ENCODE results near the gene FAM32A.

FAM32A gene

DNA sequence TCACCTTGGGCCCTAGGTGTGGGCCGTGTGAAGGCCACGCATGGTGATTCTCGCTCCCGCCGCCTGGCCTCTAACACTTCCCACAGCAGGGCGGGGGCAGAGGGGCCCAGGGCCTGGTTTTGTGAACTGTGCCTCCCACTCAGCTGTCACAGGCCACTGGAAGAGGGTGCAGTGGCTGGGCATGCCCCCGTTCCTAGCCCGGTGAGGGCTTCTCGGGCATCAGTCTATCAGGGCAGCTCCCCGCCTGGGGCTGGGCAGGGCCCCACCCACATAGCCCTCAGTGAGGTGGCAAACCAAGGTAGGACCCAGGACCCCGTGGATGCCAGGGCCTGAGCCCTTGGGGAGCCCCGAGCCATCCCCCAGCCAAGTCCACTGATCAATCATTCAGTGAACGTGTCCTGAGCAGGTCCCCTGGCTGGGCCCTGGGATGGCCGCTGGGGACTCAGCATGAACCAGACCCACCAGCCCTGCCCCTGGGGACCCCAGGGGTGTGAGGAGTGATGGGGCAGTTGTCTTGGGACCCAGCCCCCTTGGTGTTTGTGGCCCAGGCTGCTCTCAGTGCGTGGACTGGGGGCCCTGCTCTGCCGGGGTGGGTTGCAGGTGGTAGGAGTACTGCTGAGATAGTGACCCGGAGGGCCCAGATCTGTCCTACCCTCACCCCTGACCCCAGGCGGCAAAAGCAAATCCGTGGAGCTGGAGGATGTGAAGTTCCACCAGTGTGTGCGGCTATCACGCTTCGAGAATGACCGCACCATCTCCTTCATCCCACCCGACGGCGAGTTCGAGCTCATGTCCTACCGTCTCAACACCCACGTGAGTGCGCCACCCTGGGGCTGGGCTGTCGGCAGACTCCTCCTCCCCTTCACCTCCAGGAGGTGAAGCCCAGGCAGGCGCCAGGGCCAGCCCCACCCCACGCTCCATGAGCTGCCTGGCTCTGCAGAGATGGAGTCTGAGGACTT, 41.9 kb downstream of the FAM32A start:
- no peak for DNase-seq

- no peak for DNase-seq
These were observed 42.8 kb downstream of the FAM32A start for GRCh38 chr19:16227837-16228636.

- no peak for DNase-seq
These were observed 43.6 kb downstream of the FAM32A start for GRCh38 chr19:16228637-16229321.

DNA sequence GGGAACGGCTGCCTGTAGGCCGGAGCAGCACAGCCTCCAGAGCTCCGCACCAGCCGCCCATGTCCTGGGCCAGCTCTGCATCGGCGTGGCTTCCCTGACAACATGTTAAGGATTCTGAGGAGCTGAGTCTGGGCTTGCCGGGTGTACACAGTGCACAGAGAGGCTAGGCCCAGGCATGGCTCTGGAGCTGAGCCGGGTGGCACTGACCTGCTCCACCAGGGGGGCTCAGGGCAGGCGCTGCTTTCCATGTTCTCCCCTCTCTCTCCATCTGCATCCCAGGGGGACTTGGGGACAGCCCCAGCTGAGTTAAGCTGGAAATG, 44.1 kb downstream of the FAM32A start:
- DNase-seq = no peak

- no peak for DNase-seq
These were observed 46.9 kb downstream of the FAM32A start for GRCh38 chr19:16232127-16232526.

DNA sequence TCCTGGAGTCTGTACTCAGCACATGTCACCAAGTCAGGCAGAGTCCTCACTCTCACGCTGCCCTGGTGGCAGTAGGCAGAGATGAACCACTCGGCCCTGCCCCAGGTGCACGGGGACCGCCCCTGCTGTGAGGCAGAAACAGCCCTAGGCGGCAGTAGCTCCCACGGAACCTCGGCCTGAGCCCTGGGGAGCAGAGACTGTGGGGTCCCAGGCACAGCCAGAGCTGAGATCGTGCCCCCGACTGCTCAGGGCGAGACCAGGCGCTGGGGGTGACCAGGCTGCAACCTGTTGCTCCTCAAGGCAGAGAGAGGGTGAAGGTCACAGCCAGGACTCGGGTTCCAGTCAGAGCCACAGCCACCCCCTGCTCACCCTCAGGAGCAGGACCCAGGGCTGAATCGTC, 47.4 kb downstream of the FAM32A start:
- no peak for DNase-seq

GRCh38 chr19:16233081-16233776, 48.0 kb downstream of the FAM32A start:
- DNase-seq = no peak

GRCh38 chr19:16233836-16234551, 48.8 kb downstream of the FAM32A start:
- no peak for DNase-seq

GRCh38 chr19:16234552-16235445, 49.6 kb downstream of the FAM32A start:
- no peak for DNase-seq

GRCh38 chr19:16235811-16236652, 50.8 kb downstream of the FAM32A start:
- DNase-seq = no peak

Measured in COR-L47 (cell line).